HepG2 (cell line): Measurements from ENCODE around the gene SPON1. TPM values are rescaled to one million over a fixed set of nuclear protein-coding genes. Genes with fewer than 3 reads are reported as not detected.

Experiments
- ATAC-seq: fragments of 200-7000 bp; cut with Tn5 transposase; 3 replicates; pipeline ENCODE4 v1.9.1; 2020; ENCODE audit warnings: mild to moderate bottlenecking, moderate library complexity
- BruUV-seq: library from RNA; stranded (reverse); fragments of 400-500 nt; replicated peaks from 2 replicates; lab custom pipeline; 2021; lab: Mats Ljungman, UMichigan
- CTCF ChIA-PET: fragments of 300-600 bp; formaldehyde crosslinking; extraction: SDS; loops from one replicate; lab custom pipeline; 2021; ENCODE audit warnings: low total read pairs, inconsistent platforms, low intra/inter-chr PET ratio; lab: Yijun Ruan, JAX
- POLR2A ChIA-PET: fragments of 350-600 bp; sonication (Branson Sonifier 250); formaldehyde crosslinking; loops from one replicate; lab custom pipeline; 2020; ENCODE audit warnings: antibody characterized with exemption, inconsistent platforms; lab: Yijun Ruan, JAX
- DNase-seq: peaks from one replicate; pipeline ENCODE4 v3.0.0-alpha.2; 2015; ENCODE audit warnings: low spot score
- FAIRE-seq: peaks from 3 replicates; lab custom pipeline; 2011; peaks lifted over from hg19 to GRCh38; lab: Jason Lieb, UNC
- H2AFZ ChIP-seq: one replicate; pipeline ENCODE4 v1.6.1; 2011; ENCODE audit warnings: low read length, inconsistent platforms
- H3K27ac ChIP-seq: fragments of 300-600 bp; 3 replicates; pipeline ENCODE4 v1.8.0; 2011; ENCODE audit warnings: mixed run types, mild to moderate bottlenecking, mixed read lengths, low read length, inconsistent platforms; ENCODE audit not compliant: insufficient read depth; ENCODE audit errors: extremely low read length
- H3K27me3 ChIP-seq, 2 experiments: fragments of 200-600 bp in 1 of 2; 2 replicates in 1 of 2; 3 replicates in 1 of 2; pipeline versions ENCODE4 v1.6.0 to v1.8.0; 2011; ENCODE audit warnings: low read length in 2 of 2, mild to moderate bottlenecking in 2 of 2, moderate library complexity in 2 of 2, inconsistent platforms in 1 of 2; ENCODE audit not compliant: insufficient read depth in 2 of 2, control insufficient read depth in 1 of 2
- H3K36me3 ChIP-seq, 2 experiments: fragments of 200-600 bp in 1 of 2; replicated peaks in 1 of 2; 2 replicates in 1 of 2; 3 replicates in 1 of 2; pipeline versions ENCODE4 v1.5.1 to v1.8.0; 2011; ENCODE audit warnings: low read length in 2 of 2, inconsistent platforms in 1 of 2; ENCODE audit not compliant: insufficient read depth in 2 of 2, control insufficient read depth in 1 of 2
- H3K4me1 ChIP-seq: 2 replicates; pipeline ENCODE4 v1.5.1; 2012; ENCODE audit warnings: low read length, inconsistent platforms; ENCODE audit not compliant: insufficient read depth
- H3K4me2 ChIP-seq: 2 replicates; pipeline ENCODE4 v1.6.0; 2011; ENCODE audit warnings: low read depth, low read length, inconsistent platforms
- H3K4me3 ChIP-seq, 3 experiments: fragments of 200-600 bp in 1 of 3; sonication (generic), shearing (Covaris generic) in 1 of 3; replicated peaks in 1 of 3; 2 replicates each; pipeline ENCODE4 v1.5.1; 2011 to 2016; ENCODE audit warnings: low read length in 3 of 3, inconsistent platforms in 2 of 3, low read depth in 2 of 3, mild to moderate bottlenecking in 2 of 3, control low read depth in 1 of 3, mixed read lengths in 1 of 3; ENCODE audit not compliant: insufficient read depth in 1 of 3
- H3K79me2 ChIP-seq: one replicate; pipeline ENCODE4 v1.6.1; 2011; ENCODE audit warnings: low read length, inconsistent platforms; ENCODE audit not compliant: insufficient read depth
- H3K9ac ChIP-seq: 2 replicates; pipeline ENCODE4 v1.6.0; 2011; ENCODE audit warnings: mild to moderate bottlenecking, low read depth, low read length, inconsistent platforms; ENCODE audit not compliant: insufficient read depth
- H3K9me3 ChIP-seq: 2 replicates; pipeline ENCODE4 v1.5.1; 2012; ENCODE audit warnings: mild to moderate bottlenecking, low read length
- H4K20me1 ChIP-seq: 2 replicates; pipeline ENCODE4 v1.6.0; 2011; ENCODE audit warnings: inconsistent platforms, mild to moderate bottlenecking, low read length, moderate library complexity; ENCODE audit not compliant: insufficient read depth
- AGO2 ChIP-seq: fragments of 200-400 bp; formaldehyde crosslinking; optimal IDR thresholded peaks from 2 replicates; pipeline ENCODE3; 2017; ENCODE audit warnings: mild to moderate bottlenecking, low read depth, low read length, moderate library complexity
- GLI4 ChIP-seq: sonication (generic); formaldehyde crosslinking; IDR thresholded peaks from 2 replicates; pipeline ENCODE4 v1.5.1; 2020; ENCODE audit warnings: missing genetic modification reagents, mild to moderate bottlenecking, moderate library complexity, borderline replicate concordance
- HNRNPL ChIP-seq: fragments of 200-400 bp; formaldehyde crosslinking; IDR thresholded peaks from 2 replicates; pipeline ENCODE4 v1.6.1; 2017; ENCODE audit warnings: mild to moderate bottlenecking, low read depth, low read length
- MYNN ChIP-seq: sonication (generic); formaldehyde crosslinking; IDR thresholded peaks from 2 replicates; pipeline ENCODE4 v1.4.0; 2020; ENCODE audit warnings: mild to moderate bottlenecking, low read depth, missing genetic modification reagents
- NFIC ChIP-seq: IDR thresholded peaks from 2 replicates; pipeline ENCODE4 v1.6.1; 2012; ENCODE audit warnings: mild to moderate bottlenecking, low read length, inconsistent platforms
- PLRG1 ChIP-seq: fragments of 450-650 bp; conservative IDR thresholded peaks from 2 replicates; pipeline ENCODE4 v1.6.1; 2016
- PRDM10 ChIP-seq: sonication (generic); formaldehyde crosslinking; IDR thresholded peaks from 2 replicates; pipeline ENCODE4 v1.4.0; 2020; ENCODE audit warnings: low read depth, missing genetic modification reagents
- TCF7 ChIP-seq: sonication (generic); IDR thresholded peaks from 2 replicates; pipeline ENCODE4 v1.6.1; 2016; ENCODE audit warnings: antibody characterized with exemption, low read depth
- ZNF101 ChIP-seq: sonication (generic); formaldehyde crosslinking; IDR thresholded peaks from 2 replicates; pipeline ENCODE4 v1.4.0; 2020; ENCODE audit warnings: mild to moderate bottlenecking, low read depth, missing genetic modification reagents, borderline replicate concordance
- ZNF446 ChIP-seq: sonication (generic); formaldehyde crosslinking; IDR thresholded peaks from 2 replicates; pipeline ENCODE4 v1.5.0; 2020; ENCODE audit warnings: mild to moderate bottlenecking, missing genetic modification reagents
- ZNF629 ChIP-seq: sonication (generic); formaldehyde crosslinking; conservative IDR thresholded peaks from 2 replicates; pipeline ENCODE4 v1.5.0; 2020; ENCODE audit warnings: missing genetic modification reagents
- in situ Hi-C: cut with HindIII; loops from 2 replicates; pipeline ENCODE4 v1.10.0; 2017; ENCODE audit warnings: low pct_unique_long_range_greater_than_20kb; ENCODE audit not compliant: extremely low pct_ligation_motif_present
- intact Hi-C: fragments of 100-400 bp; cut with micrococcal nuclease; formaldehyde crosslinking; loops from one replicate; pipeline ENCODE4 v1.10.0; 2022; ENCODE audit not compliant: unreplicated experiment
- polyA plus RNA-seq, 8 experiments: library from polyadenylated mRNA; depleted of rRNA in 3 of 8; stranded (reverse) in 7 of 8; unstranded in 1 of 8; fragments of >200 nt; fragmentation: Illumina TruSeq in 4 of 8; extraction: Trizol in 4 of 8; gene quantifications; 2 replicates each; pipeline versions ENCODE4 v1.2.1 to v1.2.3, GENCODE V29; 2011 to 2016; ENCODE audit warnings: low read depth in 4 of 8, missing spikeins in 1 of 8, mixed read lengths in 1 of 8; ENCODE audit not compliant: insufficient read depth in 1 of 8
- total RNA-seq, 5 experiments: library from RNA; depleted of rRNA; stranded (reverse); fragments of >200 nt; fragmentation: Illumina TruSeq; extraction: Trizol; gene quantifications; 2 replicates each; pipeline ENCODE4 v1.2.3, GENCODE V29; 2016; ENCODE audit warnings: low read depth in 1 of 5
- TF ChIP-seq, protein P1 (sequence below): sonication (generic); formaldehyde crosslinking; IDR thresholded peaks from 2 replicates; pipeline ENCODE4 v1.4.0; 2020; ENCODE audit warnings: mild to moderate bottlenecking, missing genetic modification reagents, borderline replicate concordance
- TF ChIP-seq, protein P2 (sequence below): sonication (generic); formaldehyde crosslinking; IDR thresholded peaks from 2 replicates; pipeline ENCODE4 v1.8.1; 2023; ENCODE audit warnings: mild to moderate bottlenecking, inconsistent platforms, moderate library complexity, missing genetic modification reagents, borderline replicate concordance
- TF ChIP-seq, protein P3 (sequence below): sonication (generic); formaldehyde crosslinking; IDR thresholded peaks from 2 replicates; pipeline ENCODE4 v1.8.0; 2022; ENCODE audit warnings: missing genetic modification reagents, mild to moderate bottlenecking, moderate library complexity, borderline replicate concordance
- TF ChIP-seq, protein P4 (sequence below): sonication (generic); formaldehyde crosslinking; IDR thresholded peaks from 2 replicates; pipeline ENCODE4 v1.5.0; 2020; ENCODE audit warnings: mild to moderate bottlenecking, low read depth, missing genetic modification reagents, borderline replicate concordance

The SPON1 gene
- total and polyA plus RNA-seq, 2 of the 13 experiments (the other 11 are each of a cell fraction or from before 2014, with no cell fraction given) = not detected

- in situ Hi-C loops (no loop called here), intact Hi-C loops (no loop called here)
- no peaks in the 10 kb centered on the region for H3K79me2 ChIP-seq
- ChIA-PET POLR2A (no interaction called here), CTCF (no interaction called here)
- no peaks in the 10 kb centered on the region for H3K4me1 ChIP-seq
- no peak for FAIRE-seq
- no TSS peak for BruUV-seq
- no peak for TF ChIP-seq MYNN
- no peak for TF ChIP-seq ZNF629 (CRISPR knock-in tag)
- TF ChIP-seq PLRG1 = no peak
- TF ChIP-seq, protein P1, sequence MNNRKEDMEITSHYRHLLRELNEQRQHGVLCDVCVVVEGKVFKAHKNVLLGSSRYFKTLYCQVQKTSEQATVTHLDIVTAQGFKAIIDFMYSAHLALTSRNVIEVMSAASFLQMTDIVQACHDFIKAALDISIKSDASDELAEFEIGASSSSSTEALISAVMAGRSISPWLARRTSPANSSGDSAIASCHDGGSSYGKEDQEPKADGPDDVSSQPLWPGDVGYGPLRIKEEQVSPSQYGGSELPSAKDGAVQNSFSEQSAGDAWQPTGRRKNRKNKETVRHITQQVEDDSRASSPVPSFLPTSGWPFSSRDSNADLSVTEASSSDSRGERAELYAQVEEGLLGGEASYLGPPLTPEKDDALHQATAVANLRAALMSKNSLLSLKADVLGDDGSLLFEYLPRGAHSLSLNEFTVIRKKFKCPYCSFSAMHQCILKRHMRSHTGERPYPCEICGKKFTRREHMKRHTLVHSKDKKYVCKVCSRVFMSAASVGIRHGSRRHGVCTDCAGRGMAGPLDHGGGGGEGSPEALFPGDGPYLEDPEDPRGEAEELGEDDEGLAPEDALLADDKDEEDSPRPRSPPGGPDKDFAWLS (CRISPR knock-in tag) = no peak
- TF ChIP-seq, protein P2, sequence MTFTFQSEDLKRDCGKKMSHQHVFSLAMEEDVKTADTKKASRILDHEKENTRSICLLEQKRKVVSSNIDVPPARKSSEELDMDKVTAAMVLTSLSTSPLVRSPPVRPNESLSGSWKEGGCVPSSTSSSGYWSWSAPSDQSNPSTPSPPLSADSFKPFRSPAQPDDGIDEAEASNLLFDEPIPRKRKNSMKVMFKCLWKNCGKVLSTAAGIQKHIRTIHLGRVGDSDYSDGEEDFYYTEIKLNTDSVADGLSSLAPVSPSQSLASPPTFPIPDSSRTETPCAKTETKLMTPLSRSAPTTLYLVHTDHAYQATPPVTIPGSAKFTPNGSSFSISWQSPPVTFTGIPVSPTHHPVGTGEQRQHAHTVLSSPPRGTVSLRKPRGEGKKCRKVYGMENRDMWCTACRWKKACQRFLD (CRISPR knock-in tag) = no peak
- TF ChIP-seq ZNF446 (CRISPR knock-in tag) = no peak
- no peak for TF ChIP-seq ZNF101 (CRISPR knock-in tag)
- no peak for TF ChIP-seq TCF7
- TF ChIP-seq HNRNPL = no peak
- TF ChIP-seq NFIC = no peak
- no peak for TF ChIP-seq GLI4 (CRISPR knock-in tag)
- TF ChIP-seq AGO2 = no peak
- TF ChIP-seq, protein P3, sequence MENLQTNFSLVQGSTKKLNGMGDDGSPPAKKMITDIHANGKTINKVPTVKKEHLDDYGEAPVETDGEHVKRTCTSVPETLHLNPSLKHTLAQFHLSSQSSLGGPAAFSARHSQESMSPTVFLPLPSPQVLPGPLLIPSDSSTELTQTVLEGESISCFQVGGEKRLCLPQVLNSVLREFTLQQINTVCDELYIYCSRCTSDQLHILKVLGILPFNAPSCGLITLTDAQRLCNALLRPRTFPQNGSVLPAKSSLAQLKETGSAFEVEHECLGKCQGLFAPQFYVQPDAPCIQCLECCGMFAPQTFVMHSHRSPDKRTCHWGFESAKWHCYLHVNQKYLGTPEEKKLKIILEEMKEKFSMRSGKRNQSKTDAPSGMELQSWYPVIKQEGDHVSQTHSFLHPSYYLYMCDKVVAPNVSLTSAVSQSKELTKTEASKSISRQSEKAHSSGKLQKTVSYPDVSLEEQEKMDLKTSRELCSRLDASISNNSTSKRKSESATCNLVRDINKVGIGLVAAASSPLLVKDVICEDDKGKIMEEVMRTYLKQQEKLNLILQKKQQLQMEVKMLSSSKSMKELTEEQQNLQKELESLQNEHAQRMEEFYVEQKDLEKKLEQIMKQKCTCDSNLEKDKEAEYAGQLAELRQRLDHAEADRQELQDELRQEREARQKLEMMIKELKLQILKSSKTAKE = no peak
- TF ChIP-seq, protein P4, sequence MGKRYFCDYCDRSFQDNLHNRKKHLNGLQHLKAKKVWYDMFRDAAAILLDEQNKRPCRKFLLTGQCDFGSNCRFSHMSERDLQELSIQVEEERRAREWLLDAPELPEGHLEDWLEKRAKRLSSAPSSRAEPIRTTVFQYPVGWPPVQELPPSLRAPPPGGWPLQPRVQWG (CRISPR knock-in tag) = no peak
- no peak for TF ChIP-seq PRDM10 (CRISPR knock-in tag)
- H4K20me1 ChIP-seq = no peaks in the 10 kb centered on the region
- H3K27me3 ChIP-seq = no peaks in the 10 kb centered on the region
- H3K36me3 ChIP-seq = no peaks in the 10 kb centered on the region
- H3K9ac ChIP-seq = no peak overlapping the region
- no peaks in the 10 kb centered on the region for H3K9me3 ChIP-seq
- H3K27ac ChIP-seq = no peak overlapping the region
- ATAC-seq = no peak
- no peak overlapping the region for H2AFZ ChIP-seq
- H3K4me3 ChIP-seq = no peak overlapping the region
- no peak overlapping the region for H3K4me2 ChIP-seq
- DNase-seq = no peak
Observed at GRCh38 chr11:13942971-13943381, 19.5 kb upstream of the SPON1 start.
